CD4-positive, alpha-beta T cell (primary cell): ENCODE data around the gene CERT1. TPM values are rescaled to one million over a fixed set of nuclear protein-coding genes. Genes with fewer than 3 reads are reported as not detected.

Experiments
- ATAC-seq: fragments of 200-7000 bp; cut with Tn5 transposase; one replicate; pipeline ENCODE4 v1.10.0; 2022; ENCODE audit warnings: mild to moderate bottlenecking; ENCODE audit not compliant: poor library complexity
- CTCF ChIA-PET: fragments of 350-600 bp; sonication (Branson Sonifier 250); formaldehyde crosslinking; loops from one replicate; lab custom pipeline; 2021; ENCODE audit warnings: antibody characterized with exemption, inconsistent platforms; lab: Charles Lee
- POLR2A ChIA-PET: fragments of 350-600 bp; sonication (Branson Sonifier 250); formaldehyde crosslinking; loops from one replicate; lab custom pipeline; 2021; ENCODE audit warnings: antibody characterized with exemption, inconsistent platforms; lab: Charles Lee
- DNase-seq, 14 experiments: peaks; one replicate each; pipeline ENCODE4 v3.0.0-alpha.2; 2013 to 2020; ENCODE audit warnings: mixed read lengths in 2 of 14
- H3K27ac ChIP-seq, 2 donors: one replicate each; pipeline versions ENCODE4 v1.5.1 to v1.7.0; 2013; ENCODE audit warnings: low read length in 2 of 2, low read depth in 1 of 2, mild to moderate bottlenecking in 1 of 2
- H3K27me3 ChIP-seq, 2 experiments: 1 replicate in 1 of 2; 2 replicates in 1 of 2; pipeline versions ENCODE4 v1.6.1 to v1.7.0; 2013; ENCODE audit warnings: low read length in 2 of 2, control low read depth in 1 of 2, mild to moderate bottlenecking in 1 of 2, moderate library complexity in 1 of 2; ENCODE audit not compliant: insufficient read depth in 2 of 2, control insufficient read depth in 1 of 2
- H3K36me3 ChIP-seq: one replicate; pipeline ENCODE4 v1.6.1; 2013; ENCODE audit warnings: low read length, control low read depth; ENCODE audit not compliant: insufficient read depth
- H3K4me1 ChIP-seq: one replicate; pipeline ENCODE4 v1.6.1; 2013; ENCODE audit warnings: low read length, control low read depth; ENCODE audit not compliant: insufficient read depth
- H3K4me3 ChIP-seq: one replicate; pipeline ENCODE4 v1.5.1; 2013; ENCODE audit warnings: mild to moderate bottlenecking, low read length, moderate library complexity
- H3K9me3 ChIP-seq, 2 experiments: 1 replicate in 1 of 2; 2 replicates in 1 of 2; pipeline versions ENCODE4 v1.6.1 to v1.7.0; 2013; ENCODE audit warnings: low read length in 2 of 2, mild to moderate bottlenecking in 2 of 2, control low read depth in 1 of 2, moderate library complexity in 1 of 2; ENCODE audit not compliant: control insufficient read depth in 1 of 2, insufficient read depth in 1 of 2
- H3K27ac Mint-ChIP-seq: one replicate; pipeline ENCODE4 v1.8.0; 2020; ENCODE audit warnings: mixed read lengths
- H3K27me3 Mint-ChIP-seq: one replicate; pipeline ENCODE4 v1.8.0; 2021; ENCODE audit warnings: mixed read lengths
- H3K36me3 Mint-ChIP-seq: one replicate; pipeline ENCODE4 v1.8.0; 2021; ENCODE audit warnings: low read depth, mixed read lengths
- H3K4me1 Mint-ChIP-seq: one replicate; pipeline ENCODE4 v1.8.0; 2021; ENCODE audit warnings: low read depth, mixed read lengths
- H3K4me3 Mint-ChIP-seq: one replicate; pipeline ENCODE4 v1.8.0; 2020; ENCODE audit warnings: mild to moderate bottlenecking, mixed read lengths
- H3K9me3 Mint-ChIP-seq: one replicate; pipeline ENCODE4 v1.8.0; 2020; ENCODE audit warnings: mixed read lengths
- intact Hi-C, 2 experiments: fragments of 100-400 bp; cut with DNase I in 1 of 2; cut with micrococcal nuclease in 1 of 2; formaldehyde crosslinking; loops; one replicate each; pipeline versions ENCODE4 v1.15.1 to v1.9.0; 2023 to 2025; cut with DNase I, micrococcal nuclease
- total RNA-seq, 174 experiments: library from RNA in 2 of 174; stranded (reverse) in 2 of 174; gene quantifications; one replicate each; pipeline ENCODE4 v1.2.3 and lab custom pipeline; 2021 to 2026
- TF ChIP-seq, protein P1 (sequence below): fragments of 200-600 bp; IDR thresholded peaks from one replicate; pipeline ENCODE4 v1.8.0; 2022; ENCODE audit warnings: antibody characterized with exemption, mild to moderate bottlenecking

The CERT1 gene
- total RNA-seq, 2 experiments from 2014 or later, result 26.5 to 28.7 TPM

DNA sequence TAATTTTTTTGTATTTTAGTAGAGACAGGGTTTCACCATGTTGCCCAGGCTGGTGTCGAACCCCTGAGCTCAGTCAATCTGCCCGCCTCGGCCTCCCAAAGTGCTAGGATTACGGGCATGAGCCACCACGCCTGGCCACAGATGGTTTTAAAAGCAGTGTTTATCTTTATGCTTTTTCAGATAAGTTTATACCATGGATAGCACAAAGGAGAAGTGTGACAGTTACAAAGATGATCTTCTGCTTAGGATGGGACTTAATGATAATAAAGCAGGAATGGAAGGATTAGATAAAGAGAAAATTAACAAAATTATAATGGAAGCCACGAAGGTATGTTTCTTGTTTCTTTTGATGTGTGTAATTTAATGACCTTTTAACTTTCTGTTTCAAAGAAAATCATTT, 35.4 kb upstream of the CERT1 start:
- H3K4me1 ChIP-seq, result no peaks in the 10 kb centered on the region
- Mint-ChIP-seq H3K27ac (no peak overlapping the region), H3K4me1 (no peaks in the 10 kb centered on the region), H3K4me3 (no peak overlapping the region), H3K9me3 (no peaks in the 10 kb centered on the region), H3K36me3 (peaks cover 48% of the 10 kb centered on the region), H3K27me3 (no peaks in the 10 kb centered on the region)
- no peaks in the 10 kb centered on the region for H3K27me3 ChIP-seq
- DNase-seq (no peak), ATAC-seq (no peak)
- CTCF ChIA-PET, result no interaction called here
- intact Hi-C loops, result no loop called here
- H3K9me3 ChIP-seq, result no peaks in the 10 kb centered on the region
- H3K36me3 ChIP-seq, result peaks cover 8% of the 10 kb centered on the region
- H3K27ac ChIP-seq, result no peak overlapping the region
- POLR2A ChIA-PET, result no interaction called here
- no peak overlapping the region for H3K4me3 ChIP-seq
- TF ChIP-seq, protein P1, sequence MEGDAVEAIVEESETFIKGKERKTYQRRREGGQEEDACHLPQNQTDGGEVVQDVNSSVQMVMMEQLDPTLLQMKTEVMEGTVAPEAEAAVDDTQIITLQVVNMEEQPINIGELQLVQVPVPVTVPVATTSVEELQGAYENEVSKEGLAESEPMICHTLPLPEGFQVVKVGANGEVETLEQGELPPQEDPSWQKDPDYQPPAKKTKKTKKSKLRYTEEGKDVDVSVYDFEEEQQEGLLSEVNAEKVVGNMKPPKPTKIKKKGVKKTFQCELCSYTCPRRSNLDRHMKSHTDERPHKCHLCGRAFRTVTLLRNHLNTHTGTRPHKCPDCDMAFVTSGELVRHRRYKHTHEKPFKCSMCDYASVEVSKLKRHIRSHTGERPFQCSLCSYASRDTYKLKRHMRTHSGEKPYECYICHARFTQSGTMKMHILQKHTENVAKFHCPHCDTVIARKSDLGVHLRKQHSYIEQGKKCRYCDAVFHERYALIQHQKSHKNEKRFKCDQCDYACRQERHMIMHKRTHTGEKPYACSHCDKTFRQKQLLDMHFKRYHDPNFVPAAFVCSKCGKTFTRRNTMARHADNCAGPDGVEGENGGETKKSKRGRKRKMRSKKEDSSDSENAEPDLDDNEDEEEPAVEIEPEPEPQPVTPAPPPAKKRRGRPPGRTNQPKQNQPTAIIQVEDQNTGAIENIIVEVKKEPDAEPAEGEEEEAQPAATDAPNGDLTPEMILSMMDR, result no peak

DNA sequence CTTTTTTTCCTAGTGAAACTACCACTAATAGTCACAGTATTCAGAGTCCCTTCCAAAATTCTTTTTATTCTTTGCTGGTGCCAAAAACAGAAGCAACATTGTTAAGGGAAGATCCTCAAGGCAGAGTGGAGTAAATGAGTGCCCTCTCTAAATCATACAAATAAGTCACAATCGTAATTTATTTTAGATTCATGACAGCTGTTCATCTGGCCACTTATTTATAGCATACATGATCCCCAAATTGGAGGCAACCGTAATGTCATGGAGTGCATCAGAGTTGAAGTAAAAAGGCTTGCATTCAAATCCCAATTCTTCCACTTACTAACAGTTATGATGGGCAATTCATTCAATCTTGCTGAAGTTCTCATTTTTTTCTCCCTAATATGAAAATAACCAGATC, 33.7 kb upstream of the CERT1 start:
- ChIA-PET CTCF (no interaction called here), POLR2A (no interaction called here)
- Mint-ChIP-seq H3K27ac (no peak overlapping the region), H3K4me1 (no peaks in the 10 kb centered on the region), H3K36me3 (peaks cover 43% of the 10 kb centered on the region), H3K27me3 (no peaks in the 10 kb centered on the region), H3K9me3 (no peaks in the 10 kb centered on the region), H3K4me3 (no peak overlapping the region)
- Histone ChIP-seq H3K36me3 (peaks cover 4% of the 10 kb centered on the region), H3K27ac (no peak overlapping the region), H3K9me3 (no peaks in the 10 kb centered on the region), H3K4me3 (no peak overlapping the region), H3K4me1 (no peaks in the 10 kb centered on the region), H3K27me3 (no peaks in the 10 kb centered on the region)
- TF ChIP-seq, protein P1, result no peak
- DNase-seq (no peak), ATAC-seq (no peak)
- intact Hi-C loops, result no loop called here

DNA sequence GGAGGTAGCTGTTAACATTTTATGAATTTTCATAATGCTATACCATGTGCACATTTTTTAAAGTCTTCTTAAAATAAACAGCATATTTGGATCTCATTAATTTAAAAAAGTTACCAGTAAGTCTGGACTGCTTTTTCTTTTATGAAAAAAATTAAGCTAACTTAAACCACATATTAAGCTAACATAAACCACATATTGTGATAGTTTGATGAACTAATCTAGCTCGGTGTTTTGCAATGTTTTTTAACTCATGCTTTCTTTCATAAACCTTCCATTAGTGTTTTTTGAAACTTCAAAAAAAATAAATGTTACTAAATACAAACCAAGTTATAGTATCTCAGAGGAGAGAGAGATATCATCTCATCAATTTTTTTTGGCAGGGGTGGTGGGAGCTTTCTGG, 26.8 kb upstream of the CERT1 start:
- H3K4me3 ChIP-seq, result no peak overlapping the region
- no peaks in the 10 kb centered on the region for H3K27me3 ChIP-seq
- DNase-seq (no peak), ATAC-seq (no peak)
- peaks cover 49% of the 10 kb centered on the region for H3K36me3 Mint-ChIP-seq
- peaks cover 10% of the 10 kb centered on the region for H3K4me1 ChIP-seq
- H3K9me3 Mint-ChIP-seq, result peaks cover 9% of the 10 kb centered on the region
- intact Hi-C loops, result no loop called here
- H3K4me1 Mint-ChIP-seq, result peaks cover 23% of the 10 kb centered on the region
- no peak overlapping the region for H3K4me3 Mint-ChIP-seq
- H3K36me3 ChIP-seq, result peaks cover 9% of the 10 kb centered on the region
- H3K9me3 ChIP-seq, result peaks cover 0 to 2% of the 10 kb centered on the region in 2 experiments
- POLR2A ChIA-PET, result no interaction called here
- H3K27ac Mint-ChIP-seq, result no peak overlapping the region
- CTCF ChIA-PET, result no interaction called here
- no peaks in the 10 kb centered on the region for H3K27me3 Mint-ChIP-seq
- H3K27ac ChIP-seq, result no peak overlapping the region
- TF ChIP-seq, protein P1, result no peak
